HG02759 (cell line): ENCODE data around the gene FAM240A.
A peak's percentile ranks its signal among the peaks of the same experiment; 100 is the strongest.

Experiments
- ATAC-seq: cut with Tn5 transposase; IDR thresholded peaks from one replicate; pipeline ENCODE4 v1.9.1; 2021; ENCODE audit warnings: mild to moderate bottlenecking, moderate library complexity; ENCODE audit not compliant: unreplicated experiment

The FAM240A gene

GRCh38 chr3:46619845-46620778 is 7.8 kb downstream of the FAM240A start:
- no peak for ATAC-seq

GRCh38 chr3:46624533-46624932 is 12.2 kb downstream of the FAM240A start:
- no peak for ATAC-seq

GRCh38 chr3:46624975-46625490 is 12.7 kb downstream of the FAM240A start:
- no peak for ATAC-seq

- no peak for ATAC-seq
Observed at GRCh38 chr3:46626039-46626438, 13.7 kb downstream of the FAM240A start.

- ATAC-seq = no peak
Observed at GRCh38 chr3:46627078-46627477, 14.8 kb downstream of the FAM240A start.

- no peak for ATAC-seq
Observed at GRCh38 chr3:46628901-46629369, 16.6 kb downstream of the FAM240A start.

- ATAC-seq = peak; percentile 91
Observed at GRCh38 chr3:46629551-46630517, 17.5 kb downstream of the FAM240A start.

- ATAC-seq = no peak
Observed at GRCh38 chr3:46632792-46633191, 20.5 kb downstream of the FAM240A start.

- ATAC-seq = no peak
Observed at GRCh38 chr3:46634856-46635255, 22.5 kb downstream of the FAM240A start.

GRCh38 chr3:46639221-46639620 is 26.9 kb downstream of the FAM240A start:
- ATAC-seq = no peak

- no peak for ATAC-seq
Observed at GRCh38 chr3:46640927-46641326, 28.6 kb downstream of the FAM240A start.

GRCh38 chr3:46642971-46643370 is 30.6 kb downstream of the FAM240A start:
- ATAC-seq = no peak

- ATAC-seq = no peak
Observed at GRCh38 chr3:46643701-46644100, 31.4 kb downstream of the FAM240A start.

- no peak for ATAC-seq
Observed at GRCh38 chr3:46646700-46647099, 34.4 kb downstream of the FAM240A start.

GRCh38 chr3:46648096-46648495 is 35.8 kb downstream of the FAM240A start:
- no peak for ATAC-seq

- no peak for ATAC-seq
Observed at GRCh38 chr3:46649436-46649835, 37.1 kb downstream of the FAM240A start.

GRCh38 chr3:46651084-46651483 is 38.8 kb downstream of the FAM240A start:
- ATAC-seq = no peak

GRCh38 chr3:46655271-46655670 is 42.9 kb downstream of the FAM240A start:
- no peak for ATAC-seq

- ATAC-seq = no peak
Observed at GRCh38 chr3:46656778-46657556, 44.6 kb downstream of the FAM240A start.

GRCh38 chr3:46659285-46659684 is 47.0 kb downstream of the FAM240A start:
- ATAC-seq = no peak
